Liver (tissue), 9 donors: ENCODE data around the gene CD46. TPM values are rescaled to one million over a fixed set of nuclear protein-coding genes. Genes with fewer than 3 reads are reported as not detected.
A peak's percentile ranks its signal among the peaks of the same experiment; 100 is the strongest.

Experiments used
- DNase-seq: peaks from one replicate; pipeline ENCODE4 v3.0.0-alpha.2; 2017; ENCODE audit warnings: low spot score
- H3K27ac ChIP-seq, 2 donors: one replicate each; pipeline ENCODE4 v1.7.0; 2013; ENCODE audit warnings: inconsistent platforms in 2 of 2, low read length in 2 of 2, control low read depth in 1 of 2, low read depth in 1 of 2, mild to moderate bottlenecking in 1 of 2
- H3K27me3 ChIP-seq, 4 donors: one replicate each; pipeline versions ENCODE4 v1.6.1 to v1.7.0; 2013; ENCODE audit warnings: low read length in 3 of 4, inconsistent platforms in 1 of 4, mild to moderate bottlenecking in 1 of 4, moderate library complexity in 1 of 4; ENCODE audit not compliant: control insufficient read depth in 4 of 4, insufficient read depth in 4 of 4
- H3K36me3 ChIP-seq, 4 donors: one replicate each; pipeline versions ENCODE4 v1.6.1 to v1.7.0; 2013; ENCODE audit warnings: low read length in 3 of 4, mild to moderate bottlenecking in 3 of 4, low read depth in 1 of 4, moderate library complexity in 1 of 4; ENCODE audit not compliant: control insufficient read depth in 4 of 4, insufficient read depth in 3 of 4
- H3K4me1 ChIP-seq, 4 donors: one replicate each; pipeline versions ENCODE4 v1.6.1 to v1.7.0; 2013; ENCODE audit warnings: low read length in 3 of 4, mild to moderate bottlenecking in 3 of 4, moderate library complexity in 1 of 4; ENCODE audit not compliant: control insufficient read depth in 4 of 4, insufficient read depth in 4 of 4
- H3K4me3 ChIP-seq, 3 donors: one replicate each; pipeline versions ENCODE4 v1.6.1 to v1.7.0; 2013; ENCODE audit warnings: low read length in 3 of 3, control low read depth in 1 of 3, low read depth in 1 of 3, mild to moderate bottlenecking in 1 of 3
- H3K9ac ChIP-seq, 2 donors: one replicate each; pipeline ENCODE4 v1.7.0; 2013; ENCODE audit warnings: low read length in 2 of 2, mild to moderate bottlenecking in 2 of 2, moderate library complexity in 2 of 2, control low read depth in 1 of 2, low read depth in 1 of 2
- H3K9me3 ChIP-seq, 4 donors: one replicate each; pipeline versions ENCODE4 v1.6.1 to v1.7.0; 2013; ENCODE audit warnings: low read length in 3 of 4; ENCODE audit not compliant: control insufficient read depth in 4 of 4
- ATF3 ChIP-seq: IDR thresholded peaks from 2 replicates; pipeline ENCODE4 v1.6.1; 2016; ENCODE audit warnings: antibody characterized with exemption
- CTCF ChIP-seq: fragments of 150-350 bp; IDR thresholded peaks from 2 replicates; pipeline ENCODE4 v1.5.1; 2017; ENCODE audit warnings: improper control_type of control experiment, low read depth, low read length; ENCODE audit not compliant: missing input control
- EGR1 ChIP-seq, 2 donors: IDR thresholded peaks; 2 replicates each; pipeline ENCODE4 v1.6.1; 2016 to 2018; ENCODE audit warnings: antibody characterized with exemption in 2 of 2, low read depth in 2 of 2
- FOXA1 ChIP-seq: IDR thresholded peaks from 2 replicates; pipeline ENCODE4 v1.6.1; 2016; ENCODE audit warnings: antibody characterized with exemption
- FOXA2 ChIP-seq: IDR thresholded peaks from 2 replicates; pipeline ENCODE4 v1.6.1; 2016; ENCODE audit warnings: antibody characterized with exemption
- GABPA ChIP-seq, 2 donors: IDR thresholded peaks in 1 of 2; conservative IDR thresholded peaks in 1 of 2; 2 replicates each; pipeline ENCODE4 v1.6.1; 2016; ENCODE audit warnings: antibody characterized with exemption in 2 of 2, mild to moderate bottlenecking in 1 of 2, moderate library complexity in 1 of 2
- HNF4A ChIP-seq, 2 donors: conservative IDR thresholded peaks; 2 replicates each; pipeline ENCODE4 v1.6.1; 2016; ENCODE audit warnings: antibody characterized with exemption in 2 of 2, mild to moderate bottlenecking in 2 of 2
- HNF4G ChIP-seq: IDR thresholded peaks from 2 replicates; pipeline ENCODE4 v1.6.1; 2016; ENCODE audit warnings: antibody characterized with exemption
- JUND ChIP-seq, 2 donors: IDR thresholded peaks; 2 replicates each; pipeline ENCODE4 v1.6.1; 2016; ENCODE audit warnings: antibody characterized with exemption in 2 of 2
- MAX ChIP-seq: IDR thresholded peaks from 2 replicates; pipeline ENCODE4 v1.6.1; 2016; ENCODE audit warnings: antibody characterized with exemption
- NR2F2 ChIP-seq: IDR thresholded peaks from 2 replicates; pipeline ENCODE4 v1.6.1; 2016; ENCODE audit warnings: antibody characterized with exemption
- RAD21 ChIP-seq, 2 donors: IDR thresholded peaks; 2 replicates each; pipeline ENCODE4 v1.6.1; 2016; ENCODE audit warnings: antibody characterized with exemption in 2 of 2, mild to moderate bottlenecking in 2 of 2
- REST ChIP-seq: IDR thresholded peaks from 2 replicates; pipeline ENCODE4 v1.6.1; 2016; ENCODE audit warnings: antibody characterized with exemption, mild to moderate bottlenecking
- RXRA ChIP-seq, 2 donors: IDR thresholded peaks; 2 replicates each; pipeline ENCODE4 v1.6.1; 2017 to 2018; ENCODE audit warnings: antibody characterized with exemption in 2 of 2, mild to moderate bottlenecking in 1 of 2
- SP1 ChIP-seq: IDR thresholded peaks from 2 replicates; pipeline ENCODE4 v1.6.1; 2018; ENCODE audit warnings: antibody characterized with exemption, mild to moderate bottlenecking
- ZBTB33 ChIP-seq: IDR thresholded peaks from 2 replicates; pipeline ENCODE4 v1.6.1; 2016; ENCODE audit warnings: antibody characterized with exemption
- WGBS: extraction: QIAGEN DNeasy Blood & Tissue Kit; methylation state at CpG from one replicate; pipeline ENCODE4 v1.1.7; 2013; 5-methylcytosine and 5-hydroxymethylcytosine counted together
- polyA plus RNA-seq, 2 donors: library from polyadenylated mRNA; stranded (reverse) in 1 of 2; unstranded in 1 of 2; fragments of 200-250 nt in 1 of 2; fragments of >200 nt in 1 of 2; fragmentation: Nextera tagmentation in 1 of 2; extraction: Ambion mirVana in 1 of 2; gene quantifications; one replicate each; pipeline versions ENCODE4 v1.2.1 to v1.2.3, GENCODE V29; 2013 to 2015
- total RNA-seq, 2 donors: library from RNA; depleted of rRNA; stranded (reverse); fragments of >200 nt; gene quantifications; one replicate each; pipeline ENCODE4 v1.2.3, GENCODE V29; 2014
- donor health status: healthy.
- donor health status: healthy.
- donor health status: healthy.
- donor health status: healthy.
- donor health status: healthy.

The CD46 gene
- total and polyA plus RNA-seq, 4 donors = 71.3 to 177 (median 121) TPM

- Histone ChIP-seq H3K27ac (peak overlapping the region in 1 of 2 donors; percentile 46), H3K36me3 (peaks cover 17 to 58% (median 50%) of the 10 kb centered on the region in 4 donors), H3K4me1 (peaks cover 36 to 87% (median 74%) of the 10 kb centered on the region in 4 donors), H3K9me3 (no peaks in the 10 kb centered on the region), H3K9ac (no peak overlapping the region), H3K27me3 (no peaks in the 10 kb centered on the region), H3K4me3 (no peak overlapping the region)
- TF ChIP-seq SP1 = no peak
- TF ChIP-seq FOXA1 = no peak
- no peak for TF ChIP-seq HNF4A (conservative IDR thresholded peaks at IDR 0.05)
- TF ChIP-seq RAD21 (IDR thresholded peaks at IDR 0.05) = no peak
- no peak for TF ChIP-seq FOXA2
- TF ChIP-seq MAX = no peak
- no peak for TF ChIP-seq EGR1 (IDR thresholded peaks at IDR 0.05; ENCODE audit: low read depth in 2 of 2)
- TF ChIP-seq HNF4G = no peak
- TF ChIP-seq ATF3 = no peak
- no peak for TF ChIP-seq RXRA (IDR thresholded peaks at IDR 0.05)
- TF ChIP-seq JUND (IDR thresholded peaks at IDR 0.05) = no peak
- no peak for TF ChIP-seq GABPA (IDR thresholded peaks at IDR 0.05 in 1 of 2, conservative IDR thresholded peaks at IDR 0.05 in 1 of 2)
- no peak for TF ChIP-seq NR2F2
- no peak for TF ChIP-seq ZBTB33
- TF ChIP-seq CTCF = no peak
- 93% methylated on average over 7 of the region's 7 CpGs for WGBS
- DNase-seq = no peak
Observed at GRCh38 chr1:207817166-207817565, 65.3 kb downstream of the CD46 start.

GRCh38 chr1:207817778-207818751 is 66.2 kb downstream of the CD46 start:
- Histone ChIP-seq H3K9ac (no peak overlapping the region), H3K4me3 (no peak overlapping the region), H3K27me3 (no peaks in the 10 kb centered on the region), H3K9me3 (no peaks in the 10 kb centered on the region), H3K4me1 (peaks cover 36 to 81% (median 69%) of the 10 kb centered on the region in 4 donors), H3K36me3 (peaks cover 17 to 58% (median 47%) of the 10 kb centered on the region in 4 donors), H3K27ac (peak overlapping the region in 1 of 2 donors; percentile 41)
- 86% methylated on average over 48 of the region's 48 CpGs for WGBS
- no peak for DNase-seq
- no peak for TF ChIP-seq JUND (IDR thresholded peaks at IDR 0.05)
- no peak for TF ChIP-seq FOXA2
- no peak for TF ChIP-seq ATF3
- TF ChIP-seq REST = no peak
- no peak for TF ChIP-seq HNF4G
- TF ChIP-seq RXRA (IDR thresholded peaks at IDR 0.05) = no peak
- TF ChIP-seq ZBTB33 = no peak
- no peak for TF ChIP-seq SP1
